Measurements from ENCODE around the gene ADCY3.

DNA sequence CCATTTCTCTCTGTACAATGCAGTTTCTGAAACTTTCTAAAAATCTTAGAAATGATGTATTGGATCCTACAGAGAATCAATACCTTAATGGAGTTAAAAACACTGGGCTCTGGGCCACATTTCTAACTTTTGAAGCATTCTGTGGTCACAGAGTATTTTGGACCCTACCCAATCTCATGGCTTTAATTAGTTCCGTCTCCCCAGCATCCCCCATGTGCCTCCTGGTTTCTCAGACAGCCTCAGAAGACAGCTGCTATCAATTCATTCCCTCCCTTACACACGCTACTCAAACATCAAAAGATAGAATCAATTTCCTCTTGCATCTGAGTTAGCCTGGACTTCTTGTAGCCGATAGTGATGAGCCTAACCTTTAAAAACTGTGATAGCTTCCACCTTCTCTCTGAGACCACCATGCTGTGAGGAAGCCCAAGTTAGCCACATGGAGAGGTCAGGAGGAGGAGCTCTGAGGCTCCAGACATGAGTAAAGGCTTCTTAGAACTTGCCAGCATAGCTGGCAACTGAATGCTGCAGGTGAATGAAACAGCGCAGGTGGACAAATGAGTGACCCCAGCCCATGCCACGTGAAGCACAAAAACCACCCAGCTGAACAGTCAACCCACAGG is 10.4 kb downstream of the ADCY3 start:
- no peak for TF ChIP-seq CTCF (conservative IDR thresholded peaks at IDR 0.05; ENCODE audit: low read length)
- no peak for TF ChIP-seq EZH2phosphoT487 (IDR thresholded peaks at IDR 0.05; ENCODE audit: borderline replicate concordance)

Data from Loucy (cell line).